ENCODE results near the gene RASL12. TPM values are rescaled to one million over a fixed set of nuclear protein-coding genes. Genes with fewer than 3 reads are reported as not detected.

Gene RASL12
- total RNA-seq, 2 donors from 2014 or later: 56.3 to 124 TPM

DNA sequence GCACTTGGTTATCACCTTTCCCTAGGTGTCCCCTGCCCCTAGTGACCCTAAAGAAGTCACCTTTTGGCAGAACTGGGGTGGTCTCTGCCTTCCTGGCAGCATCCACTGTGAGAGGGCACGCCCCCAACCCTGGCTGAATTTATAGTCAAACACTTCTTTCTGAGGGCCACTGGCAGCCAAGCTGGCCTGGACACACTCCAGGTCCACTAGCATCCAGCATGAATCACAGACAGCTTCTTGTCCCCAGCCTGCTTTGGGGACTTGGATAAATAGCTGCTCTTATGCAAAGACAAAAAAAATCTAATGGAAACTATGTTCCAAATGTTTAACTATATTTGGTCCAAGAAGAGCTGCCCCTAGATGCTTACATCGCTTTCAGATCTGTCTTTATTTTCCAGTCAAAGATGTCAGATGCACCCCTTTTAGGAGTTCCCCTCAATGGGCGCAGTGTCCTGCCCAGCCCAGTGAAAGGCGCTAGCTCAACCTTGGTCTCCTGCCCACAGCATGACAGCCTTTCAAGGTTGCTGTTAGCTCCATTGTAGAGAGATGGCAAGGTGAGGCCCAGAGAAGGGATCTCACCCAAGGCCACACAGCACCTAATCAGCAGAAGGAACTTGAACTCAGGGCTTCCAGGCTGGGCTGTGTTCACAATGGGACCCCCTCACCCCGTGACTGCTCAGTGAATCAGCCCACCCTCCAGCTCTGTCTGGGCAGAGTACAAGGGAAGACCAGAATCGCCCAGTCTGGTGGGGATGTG lies 7.0 kb downstream of the RASL12 start:
- 71% methylated on average over 6 of the region's 6 CpGs for WGBS

GRCh38 chr15:65059931-65060596 lies 7.7 kb downstream of the RASL12 start:
- no peaks in the 10 kb centered on the region for H3K4me1 ChIP-seq (replicated peaks)
- H3K27ac ChIP-seq: no peak overlapping the region
- H3K4me3 ChIP-seq: no peak overlapping the region
- H3K36me3 ChIP-seq: no peaks in the 10 kb centered on the region
- no peak for TF ChIP-seq POLR2A (IDR thresholded peaks at IDR 0.05)
- no peak for TF ChIP-seq CTCF (IDR thresholded peaks at IDR 0.05)
- no peak for TF ChIP-seq POLR2AphosphoS5 (IDR thresholded peaks at IDR 0.05)
- DNase-seq (ENCODE audit: low spot score): no peak
- H3K9me3 ChIP-seq: no peaks in the 10 kb centered on the region
- WGBS: 76% methylated on average over 4 of the region's 4 CpGs
- H3K27me3 ChIP-seq (replicated peaks; ENCODE audit: insufficient read depth): no peaks in the 10 kb centered on the region
- intact Hi-C loops (cut with DNase I): no loop called here

More for the DNA sequence above, 7.0 kb downstream of the RASL12 start:
- Histone ChIP-seq H3K36me3 (no peaks in the 10 kb centered on the region), H3K9me3 (no peaks in the 10 kb centered on the region), H3K4me1 (replicated peaks) (no peaks in the 10 kb centered on the region), H3K27me3 (replicated peaks; ENCODE audit: insufficient read depth) (no peaks in the 10 kb centered on the region), H3K27ac (no peak overlapping the region), H3K4me3 (no peak overlapping the region)
- TF ChIP-seq POLR2AphosphoS5 (IDR thresholded peaks at IDR 0.05): no peak
- no peak for TF ChIP-seq CTCF (IDR thresholded peaks at IDR 0.05)
- no peak for TF ChIP-seq POLR2A (IDR thresholded peaks at IDR 0.05)
- no peak for DNase-seq (ENCODE audit: low spot score)
- intact Hi-C loops (cut with DNase I): no loop called here

DNA sequence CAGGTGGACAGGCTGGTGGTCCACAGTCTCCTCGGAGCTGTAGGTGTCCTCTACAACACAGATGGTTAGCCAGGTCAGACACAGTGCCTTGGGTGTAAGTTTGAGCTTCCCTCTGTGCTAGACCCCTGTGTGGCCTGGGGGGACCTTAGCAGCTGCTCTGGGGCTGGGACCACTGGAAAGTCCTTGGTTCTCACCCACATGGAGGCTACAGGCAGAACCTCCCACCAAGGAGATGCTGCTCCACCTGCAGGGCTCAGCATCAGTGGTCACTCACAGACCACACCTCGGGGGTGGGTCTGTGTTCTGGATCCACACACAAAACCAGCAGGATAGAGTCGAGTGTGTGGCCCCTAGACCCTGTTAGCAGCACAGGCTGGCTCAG lies 8.4 kb downstream of the RASL12 start:
- no peaks in the 10 kb centered on the region for H3K36me3 ChIP-seq
- H3K27ac ChIP-seq: no peak overlapping the region
- H3K4me3 ChIP-seq: no peak overlapping the region
- WGBS: 88% methylated on average over 3 of the region's 3 CpGs
- no peaks in the 10 kb centered on the region for H3K27me3 ChIP-seq (replicated peaks; ENCODE audit: insufficient read depth)
- intact Hi-C loops (cut with DNase I): no loop called here
- no peaks in the 10 kb centered on the region for H3K4me1 ChIP-seq (replicated peaks)
- H3K9me3 ChIP-seq: no peaks in the 10 kb centered on the region
- TF ChIP-seq POLR2AphosphoS5 (IDR thresholded peaks at IDR 0.05) (no peak), CTCF (IDR thresholded peaks at IDR 0.05) (no peak), POLR2A (IDR thresholded peaks at IDR 0.05) (no peak)
- no peak for DNase-seq (ENCODE audit: low spot score)

DNA sequence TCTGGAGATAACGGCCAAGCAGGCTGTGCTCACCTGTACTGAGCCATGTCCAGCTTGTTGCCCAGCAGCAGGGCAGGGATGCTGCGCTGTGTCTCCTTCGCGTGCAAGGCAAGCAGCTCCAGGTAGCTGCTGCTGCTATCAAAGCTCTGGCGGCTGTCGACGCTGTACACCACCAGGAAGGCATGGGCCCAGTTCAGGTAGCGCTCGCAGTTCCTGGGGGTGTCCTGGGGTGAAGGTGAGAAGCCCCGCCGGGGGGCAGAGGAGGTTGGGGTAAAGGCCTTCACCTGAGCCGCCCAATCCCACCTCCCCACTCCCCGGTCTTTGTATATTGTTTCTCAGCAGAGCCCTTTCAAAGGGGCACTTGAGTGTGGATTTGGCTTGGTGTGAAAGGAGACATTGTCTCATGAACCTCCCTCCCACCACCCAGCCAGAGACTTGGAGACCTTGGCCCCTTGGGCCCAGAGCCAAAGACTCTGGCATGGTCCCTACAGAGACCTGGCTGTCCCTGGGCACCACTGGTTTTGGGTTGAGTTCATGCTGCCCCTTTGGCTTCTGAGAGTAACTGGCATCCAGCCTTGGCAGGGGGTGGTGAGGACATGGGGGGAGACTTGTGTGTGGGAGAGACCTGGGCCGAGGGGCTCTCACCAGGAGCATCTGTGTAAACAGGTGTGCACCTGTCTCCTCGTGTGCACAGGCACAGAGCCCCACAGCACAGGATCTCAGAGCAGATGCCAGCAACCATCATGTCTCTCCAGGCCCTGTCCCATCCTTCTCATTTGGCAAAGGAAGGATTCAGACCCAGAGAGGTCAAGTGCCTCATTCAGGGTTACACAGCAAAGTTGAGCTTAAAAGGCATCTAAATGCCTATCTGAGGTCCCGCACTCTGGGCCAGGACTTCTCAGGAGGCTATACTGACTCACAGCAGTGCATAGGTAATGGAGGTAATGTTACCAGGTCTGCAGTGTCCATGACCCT lies 9.1 kb downstream of the RASL12 start:
- DNase-seq (ENCODE audit: low spot score): no peak
- Histone ChIP-seq H3K4me1 (replicated peaks) (no peaks in the 10 kb centered on the region), H3K9me3 (no peaks in the 10 kb centered on the region), H3K36me3 (no peaks in the 10 kb centered on the region), H3K27me3 (replicated peaks; ENCODE audit: insufficient read depth) (no peaks in the 10 kb centered on the region), H3K4me3 (no peak overlapping the region), H3K27ac (no peak overlapping the region)
- 71% methylated on average over 15 of the region's 16 CpGs for WGBS
- TF ChIP-seq POLR2A (IDR thresholded peaks at IDR 0.05) (no peak), POLR2AphosphoS5 (IDR thresholded peaks at IDR 0.05) (no peak), CTCF (IDR thresholded peaks at IDR 0.05) (no peak)
- intact Hi-C loops (cut with DNase I): no loop called here

All from prostate gland (tissue), 2 donors.